GM21786 (cell line): ENCODE results near the gene CHPF.

Source experiments
- ATAC-seq: cut with Tn5 transposase; IDR thresholded peaks from one replicate; pipeline ENCODE4 v1.9.1; 2021; ENCODE audit not compliant: unreplicated experiment

CHPF gene

GRCh38 chr2:219533930-219534661 lies 9.5 kb downstream of the CHPF start:
- ATAC-seq, result no peak

GRCh38 chr2:219532378-219532649 lies 11.3 kb downstream of the CHPF start:
- ATAC-seq, result no peak

DNA sequence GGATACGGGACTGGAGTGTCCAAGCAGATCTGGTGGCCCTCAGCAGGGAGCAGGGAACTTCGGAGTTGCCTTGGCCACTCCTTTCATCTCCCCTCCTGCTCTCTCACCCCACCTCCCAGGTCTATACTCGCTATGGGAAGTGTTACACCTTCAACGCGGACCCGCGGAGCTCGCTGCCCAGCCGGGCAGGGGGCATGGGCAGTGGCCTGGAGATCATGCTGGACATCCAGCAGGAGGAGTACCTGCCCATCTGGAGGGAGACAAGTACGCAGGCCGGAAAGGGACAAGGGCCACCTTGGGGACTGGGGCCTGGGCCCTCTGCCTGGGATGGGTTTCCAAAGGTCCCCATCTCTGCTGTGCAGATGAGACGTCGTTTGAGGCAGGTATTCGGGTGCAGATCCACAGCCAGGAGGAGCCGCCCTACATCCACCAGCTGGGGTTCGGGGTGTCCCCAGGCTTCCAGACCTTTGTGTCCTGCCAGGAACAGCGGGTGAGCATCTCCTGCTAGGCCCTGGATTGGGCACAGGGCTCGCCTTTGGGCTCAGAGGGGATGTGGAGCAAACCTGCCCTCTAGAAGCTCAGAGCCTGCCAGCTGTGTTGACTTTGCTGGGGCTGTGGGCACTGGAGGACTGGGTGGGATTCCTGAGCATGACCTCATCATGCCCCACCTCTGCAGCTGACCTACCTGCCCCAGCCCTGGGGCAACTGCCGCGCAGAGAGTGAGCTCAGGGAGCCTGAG lies 11.8 kb downstream of the CHPF start:
- no peak for ATAC-seq

DNA sequence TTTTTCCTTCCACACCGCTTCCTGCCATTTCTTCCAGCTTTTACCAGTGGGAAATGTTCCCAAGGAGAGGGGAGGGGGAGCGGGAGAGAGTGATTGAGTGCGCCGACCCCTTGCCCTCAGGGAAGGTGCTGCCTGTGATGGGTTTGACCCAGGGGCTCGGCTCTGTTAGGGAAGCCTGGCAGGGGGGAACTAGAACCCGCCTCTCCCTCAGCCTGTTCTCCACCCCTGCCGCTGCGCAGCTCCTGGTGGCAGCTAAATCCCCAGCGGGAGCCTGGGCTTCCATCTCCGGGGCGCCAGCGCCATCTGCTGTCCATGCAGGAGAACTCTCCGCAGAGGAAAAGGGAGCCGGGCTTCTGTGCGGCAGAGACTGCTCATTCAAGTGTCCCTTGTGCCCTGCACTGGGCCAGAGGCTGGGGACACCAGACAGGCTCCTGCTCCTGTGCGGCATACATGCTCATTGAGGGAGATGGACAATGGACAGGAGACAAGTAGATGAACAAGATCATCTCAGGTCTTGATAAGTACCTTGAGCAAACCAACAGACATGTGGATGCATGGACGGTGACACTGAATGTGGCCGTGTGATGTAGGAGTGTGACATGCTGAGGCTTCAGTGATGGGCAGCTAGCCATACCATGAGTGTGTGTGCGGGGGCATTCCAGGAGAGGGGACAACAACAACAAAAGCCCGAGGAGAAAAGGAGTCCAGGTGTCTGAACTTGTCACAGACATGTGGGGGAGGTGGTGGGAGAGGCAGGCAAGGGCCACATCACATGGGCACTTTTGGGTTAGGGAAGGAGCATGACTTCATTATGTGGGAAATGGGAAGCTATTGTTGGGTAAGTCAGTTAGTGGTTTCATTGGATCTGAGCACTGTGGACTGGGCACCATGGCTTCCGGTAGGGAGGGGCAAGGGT lies 13.3 kb downstream of the CHPF start:
- peak; percentile 87 for ATAC-seq

DNA sequence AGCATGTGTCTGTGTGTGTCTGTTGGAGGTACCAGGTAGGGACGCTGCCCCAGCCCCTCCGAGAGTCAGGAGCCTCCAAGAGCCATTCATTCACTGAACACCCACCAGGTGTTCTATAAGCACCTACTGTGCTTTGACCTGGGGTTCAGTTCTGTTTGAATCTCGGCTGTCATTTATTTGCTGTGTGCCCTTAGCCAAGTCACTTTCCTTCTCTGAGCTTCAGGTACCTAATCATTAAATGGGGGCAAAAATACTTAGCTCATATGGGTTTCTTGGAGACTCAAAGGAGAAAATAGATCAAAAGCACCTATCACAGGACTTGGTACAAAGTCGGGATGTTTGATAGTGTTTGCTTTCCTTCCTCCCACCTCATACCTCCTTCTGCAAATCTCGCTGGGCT lies 16.1 kb downstream of the CHPF start:
- ATAC-seq, result no peak

- ATAC-seq, result no peak
These were observed 16.6 kb downstream of the CHPF start for GRCh38 chr2:219527076-219527394.

- no peak for ATAC-seq
These were observed 17.1 kb downstream of the CHPF start for GRCh38 chr2:219526320-219527075.

DNA sequence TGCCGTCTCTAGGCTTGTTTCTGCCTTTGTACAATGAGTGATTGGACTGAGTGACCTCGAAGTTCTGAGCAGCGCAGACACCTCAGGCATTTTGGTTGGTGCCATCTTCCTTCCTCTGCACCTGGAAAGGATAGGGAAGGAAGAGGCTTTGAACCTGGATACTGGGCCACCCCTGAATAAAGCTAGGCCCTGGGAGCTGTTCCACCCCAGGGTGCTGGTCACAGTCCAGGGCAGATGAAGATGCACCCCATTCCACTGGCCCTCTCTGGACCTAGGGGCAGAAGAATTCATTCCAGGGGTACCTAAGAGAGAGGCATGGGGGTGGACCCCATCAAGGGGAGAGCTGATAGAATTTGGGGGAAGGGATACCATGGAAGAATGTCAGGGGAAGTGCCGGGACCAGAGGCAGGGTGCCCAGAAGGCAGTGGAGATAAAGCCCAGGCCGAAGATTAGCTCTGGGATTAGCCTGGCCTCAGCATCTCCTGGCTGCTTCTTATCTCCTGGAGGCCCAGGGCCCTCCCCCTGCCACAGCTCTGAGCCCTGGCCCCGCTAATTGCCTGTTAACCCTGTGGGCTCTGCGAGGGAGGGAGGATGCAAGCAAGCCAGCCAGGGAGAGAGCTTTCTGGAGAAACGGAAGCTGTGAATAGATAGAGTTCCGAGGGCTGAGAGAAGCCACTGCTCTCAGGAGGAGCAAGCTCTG lies 17.9 kb downstream of the CHPF start:
- no peak for ATAC-seq

GRCh38 chr2:219524817-219525216 lies 18.8 kb downstream of the CHPF start:
- no peak for ATAC-seq

DNA sequence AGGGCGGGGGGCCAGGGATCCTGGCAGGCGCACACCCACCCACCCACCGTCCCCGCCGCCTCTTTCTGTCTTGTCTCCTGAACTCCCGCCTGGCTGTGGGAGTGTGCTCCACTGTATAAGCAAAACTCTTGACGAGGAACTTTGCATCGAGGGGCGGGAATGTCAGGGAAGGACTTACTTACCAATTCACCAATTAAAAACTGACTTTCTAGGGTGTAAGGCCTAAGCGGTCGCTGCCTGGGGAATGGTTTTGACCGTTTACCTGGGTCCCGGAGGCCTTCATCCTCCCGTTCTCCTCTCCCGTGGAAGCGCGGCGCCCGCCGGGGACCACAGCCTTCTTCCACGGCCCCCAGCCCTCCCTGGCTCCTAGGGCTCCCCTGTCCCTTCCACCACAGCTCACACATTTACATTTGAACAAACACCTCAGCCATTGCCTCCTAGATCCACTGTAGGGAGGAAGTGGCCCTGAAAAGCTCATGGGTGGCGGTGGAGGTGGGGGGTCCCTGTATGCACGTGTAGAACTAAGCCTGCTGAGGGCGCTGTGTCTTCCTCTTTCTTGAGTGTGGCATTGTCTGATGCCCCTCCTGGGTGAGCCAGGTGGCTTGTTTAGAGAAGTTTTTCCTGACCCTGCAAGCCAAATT lies 20.5 kb downstream of the CHPF start:
- ATAC-seq, result no peak

GRCh38 chr2:219522111-219523030 lies 21.2 kb downstream of the CHPF start:
- ATAC-seq, result no peak

GRCh38 chr2:219521066-219521880 lies 22.3 kb downstream of the CHPF start:
- no peak for ATAC-seq

DNA sequence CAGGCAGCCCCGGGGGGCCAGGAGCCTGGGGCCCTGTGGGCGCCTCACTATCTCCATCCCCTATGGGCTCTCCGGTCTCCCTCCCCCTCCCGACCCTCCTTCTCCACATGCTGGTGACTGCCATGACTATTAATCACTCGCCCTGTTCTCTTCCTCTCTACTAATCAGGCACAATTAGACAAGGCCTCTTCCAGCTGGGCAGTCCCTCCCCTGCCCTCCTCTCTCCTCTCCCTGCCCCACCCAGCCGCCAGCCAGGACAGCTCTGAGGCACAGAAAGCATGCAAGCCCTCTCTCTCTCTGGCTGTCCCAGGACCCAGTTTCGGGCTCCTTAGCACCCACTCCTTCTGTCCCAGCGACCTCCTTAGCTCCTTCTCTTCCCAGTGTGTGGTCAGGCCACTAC lies 23.5 kb downstream of the CHPF start:
- no peak for ATAC-seq

- ATAC-seq, result no peak
These were observed 24.1 kb downstream of the CHPF start for GRCh38 chr2:219519526-219519916.

DNA sequence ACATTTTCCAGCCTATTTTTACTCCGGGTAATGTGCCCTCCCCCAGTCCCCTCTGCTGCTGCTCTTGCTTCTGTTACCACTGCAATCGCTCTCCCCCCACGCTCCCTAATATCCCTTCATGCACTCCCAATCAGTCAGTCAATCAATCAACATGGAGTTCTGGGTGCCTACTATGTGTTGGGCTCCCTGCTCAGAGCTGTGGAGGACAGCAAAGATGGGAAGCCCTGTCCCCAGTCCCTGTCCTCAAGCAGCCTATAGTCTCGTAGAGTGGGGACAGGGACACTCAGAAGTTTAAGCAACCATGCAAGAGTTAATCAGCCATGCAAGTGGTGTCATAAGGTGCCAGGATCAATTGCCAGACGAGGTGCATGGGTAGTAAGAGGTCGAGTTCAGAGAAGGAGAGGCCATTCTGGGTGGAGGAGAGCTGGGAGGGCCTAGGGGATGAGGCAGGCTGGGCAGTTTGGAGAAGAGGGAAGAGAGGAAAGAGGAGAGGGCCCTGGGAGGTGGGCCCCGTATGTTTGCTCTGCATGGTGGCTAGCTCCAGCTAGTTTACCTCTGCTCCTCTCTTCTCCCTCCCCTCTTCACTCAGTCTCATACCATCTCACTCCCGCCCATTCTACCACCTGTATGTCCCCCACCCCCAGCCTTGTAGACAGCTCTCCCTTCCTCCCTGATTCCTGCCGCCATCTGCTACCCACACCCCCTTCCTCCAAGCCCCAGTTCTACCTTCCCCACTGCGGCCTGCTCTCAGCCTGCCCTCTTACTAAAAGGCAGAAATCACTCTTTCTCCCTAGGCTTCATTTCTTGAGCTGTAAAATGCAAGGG lies 25.4 kb downstream of the CHPF start:
- no peak for ATAC-seq

DNA sequence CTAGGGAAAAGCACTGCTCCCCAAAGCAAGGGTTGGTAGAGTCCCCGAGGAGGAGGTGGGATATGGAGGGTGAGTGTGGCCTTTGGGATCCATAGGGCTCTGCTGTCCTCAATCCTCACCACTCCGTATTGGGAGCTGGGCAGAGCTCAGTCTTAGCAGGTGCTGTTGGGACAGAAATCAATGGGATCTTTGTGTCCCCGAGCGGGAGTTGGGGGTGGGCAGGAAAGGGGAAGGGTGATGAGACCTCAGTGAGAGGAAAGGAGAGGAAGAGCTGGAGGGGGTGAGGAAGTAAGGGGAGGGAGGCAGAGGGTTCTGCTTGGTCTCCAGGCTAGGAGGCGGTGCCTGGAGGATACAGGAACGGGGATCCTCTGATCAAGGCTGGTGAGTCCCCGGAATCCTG lies 26.7 kb downstream of the CHPF start:
- no peak for ATAC-seq

GRCh38 chr2:219515874-219516629 lies 27.6 kb downstream of the CHPF start:
- no peak for ATAC-seq
